ENCODE results near the gene ZFYVE21. TPM values are rescaled to one million over a fixed set of nuclear protein-coding genes. Genes with fewer than 3 reads are reported as not detected.

Gene ZFYVE21
- total and polyA plus RNA-seq, 10 donors = 21.8 to 71.1 (median 46.0) TPM

GRCh38 chr14:103702095-103702494 lies 13.5 kb upstream of the ZFYVE21 start:
- no peaks in the 10 kb centered on the region for H3K9me3 ChIP-seq
- no peaks in the 10 kb centered on the region for H3K27me3 ChIP-seq (replicated peaks in 1 of 7)
- peak; percentile 75 for DNase-seq
- peak overlapping the region in 5 of 8 donors; percentile 52 to 95 (median 83) for H3K27ac ChIP-seq
- H3K36me3 ChIP-seq = peaks cover 0 to 100% (median 51%) of the 10 kb centered on the region in 6 donors
- intact Hi-C loops (cut with DNase I; ENCODE audit: low total_unique reads) = no loop called here
- TF ChIP-seq POLR2AphosphoS5 (IDR thresholded peaks at IDR 0.05) (peak in 1 of 3 donors; percentile 67), POLR2A (IDR thresholded peaks at IDR 0.05) (no peak)
- 72 to 98% (median 82%) methylated on average over 3 to 5 of the region's 5 CpGs for WGBS, 5 donors
- peaks cover 44 to 100% (median 90%) of the 10 kb centered on the region in 6 donors for H3K4me1 ChIP-seq
- no peak overlapping the region for H3K4me3 ChIP-seq

GRCh38 chr14:103702497-103703432 lies 12.8 kb upstream of the ZFYVE21 start:
- DNase-seq = peak; percentile 71

GRCh38 chr14:103703433-103704385 lies 11.9 kb upstream of the ZFYVE21 start:
- H3K9me3 ChIP-seq = no peaks in the 10 kb centered on the region
- H3K4me3 ChIP-seq = no peak overlapping the region
- intact Hi-C loops (cut with DNase I; ENCODE audit: low total_unique reads) = no loop called here
- 57 to 70% (median 64%) methylated on average over 24 of the region's 24 CpGs for WGBS, 5 donors
- TF ChIP-seq POLR2A (IDR thresholded peaks at IDR 0.05) = peak in 1 of 3 donors; percentile 14
- no peak for TF ChIP-seq CTCF (IDR thresholded peaks at IDR 0.05 in 8 of 11, conservative IDR thresholded peaks at IDR 0.05 in 3 of 11)
- TF ChIP-seq POLR2AphosphoS5 (IDR thresholded peaks at IDR 0.05) = peak; percentile 56 to 76 (median 65)
- no peaks in the 10 kb centered on the region for H3K27me3 ChIP-seq (replicated peaks in 1 of 7)
- peaks cover 0 to 100% (median 53%) of the 10 kb centered on the region in 6 donors for H3K36me3 ChIP-seq
- H3K4me1 ChIP-seq = peaks cover 34 to 100% (median 86%) of the 10 kb centered on the region in 6 donors
- peak; percentile 78 for DNase-seq
- H3K27ac ChIP-seq = peak overlapping the region; percentile 31 to 95 (median 83)

More at GRCh38 chr14:103702497-103703432, 12.8 kb upstream of the ZFYVE21 start:
- peaks cover 0 to 100% (median 54%) of the 10 kb centered on the region in 6 donors for H3K36me3 ChIP-seq
- peaks cover 43 to 100% (median 86%) of the 10 kb centered on the region in 6 donors for H3K4me1 ChIP-seq
- 85 to 90% (median 89%) methylated on average over 28 to 29 of the region's 29 CpGs for WGBS, 5 donors
- no peaks in the 10 kb centered on the region for H3K27me3 ChIP-seq (replicated peaks in 1 of 7)
- TF ChIP-seq CTCF (IDR thresholded peaks at IDR 0.05 in 8 of 11, conservative IDR thresholded peaks at IDR 0.05 in 3 of 11) (no peak), POLR2AphosphoS5 (IDR thresholded peaks at IDR 0.05) (peak in 1 of 3 donors; percentile 57)
- H3K9me3 ChIP-seq = no peaks in the 10 kb centered on the region
- no peak overlapping the region for H3K4me3 ChIP-seq
- intact Hi-C loops (cut with DNase I; ENCODE audit: low total_unique reads) = no loop called here
- H3K27ac ChIP-seq = peak overlapping the region in 6 of 8 donors; percentile 80 to 95 (median 83)

- peak overlapping the region; percentile 31 to 95 (median 83) for H3K27ac ChIP-seq
- TF ChIP-seq POLR2AphosphoS5 (IDR thresholded peaks at IDR 0.05) (peak in 2 of 3 donors; percentile 73 to 78), CTCF (IDR thresholded peaks at IDR 0.05 in 8 of 11, conservative IDR thresholded peaks at IDR 0.05 in 3 of 11) (no peak), POLR2A (IDR thresholded peaks at IDR 0.05) (no peak)
- DNase-seq = peak; percentile 87
- intact Hi-C loops (cut with DNase I; ENCODE audit: low total_unique reads) = no loop called here
- 44 to 61% (median 46%) methylated on average over 13 of the region's 13 CpGs for whole genome bisulfite sequencing, 5 donors
- no peaks in the 10 kb centered on the region for H3K9me3 ChIP-seq
- peaks cover 29 to 100% (median 83%) of the 10 kb centered on the region in 6 donors for H3K4me1 ChIP-seq
- H3K4me3 ChIP-seq = no peak overlapping the region
- no peaks in the 10 kb centered on the region for H3K27me3 ChIP-seq (replicated peaks in 1 of 7)
- peaks cover 0 to 100% (median 46%) of the 10 kb centered on the region in 6 donors for H3K36me3 ChIP-seq
These were observed 10.9 kb upstream of the ZFYVE21 start for GRCh38 chr14:103704708-103705107.

All from spleen (tissue), 11 donors.